Measurements from ENCODE around the gene CLMN. TPM values are rescaled to one million over a fixed set of nuclear protein-coding genes. Genes with fewer than 3 reads are reported as not detected.

CLMN gene
- total and polyA plus RNA-seq, 10 of the 15 experiments (the other 5 are each of a cell fraction or from before 2014, with no cell fraction given) = 7.8 to 49.3 (median 18.5) TPM

DNA sequence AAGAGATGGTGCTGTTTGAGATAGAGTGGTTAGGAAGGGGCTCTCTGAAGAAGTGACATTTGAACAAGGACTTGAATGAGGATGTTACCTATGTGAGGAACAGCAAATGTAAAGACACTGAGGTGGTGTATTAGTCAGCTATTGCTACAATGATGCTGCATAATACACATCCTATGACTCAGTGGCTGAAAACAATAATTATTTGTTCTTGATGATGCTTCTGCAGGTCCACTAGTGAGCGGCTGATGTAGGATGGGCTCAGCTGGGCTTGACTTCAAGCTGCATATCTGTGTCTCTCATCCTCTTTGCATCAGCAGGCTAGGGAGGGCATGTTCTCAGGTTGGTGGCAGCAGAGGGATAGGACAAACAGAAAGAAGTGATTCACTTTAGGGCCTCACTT is 21.4 kb upstream of the CLMN start:
- no peaks in the 10 kb centered on the region; the same call in 2 of the 3 replicates for H3K9me3 ChIP-seq (replicated peaks; ENCODE audit: control insufficient read depth, insufficient read depth, low read length)
- no peaks in the 10 kb centered on the region for H3K79me2 ChIP-seq (ENCODE audit: control insufficient read depth, insufficient read depth, low read length)
- in situ Hi-C loops (cut with MboI) (no loop called here), intact Hi-C loops (cut with micrococcal nuclease; ENCODE audit: unreplicated experiment) (no loop called here)
- H3K27me3 ChIP-seq (replicated peaks in 1 of 2; ENCODE audit: control insufficient read depth in 2 of 2, insufficient read depth in 2 of 2, low read length in 1 of 2) = no peaks in the 10 kb centered on the region; a peak in 1 of 4 replicates
- no peak overlapping the region for H3K9ac ChIP-seq (ENCODE audit: control insufficient read depth, insufficient read depth, low read length)
- DNase-seq (ENCODE audit: low read depth, low spot score) = no peak
- no peaks in the 10 kb centered on the region for H4K20me1 ChIP-seq (ENCODE audit: control insufficient read depth, insufficient read depth)
- no peak overlapping the region for H2AFZ ChIP-seq (ENCODE audit: control insufficient read depth, low read depth, low read length)
- no peak for FAIRE-seq
- no peaks in the 10 kb centered on the region for H3K36me3 ChIP-seq (ENCODE audit: control insufficient read depth in 2 of 2, insufficient read depth in 2 of 2, low read length in 1 of 2)
- H3K27ac ChIP-seq (ENCODE audit: control insufficient read depth, insufficient read depth) = no peak overlapping the region
- ChIA-PET RAD21 (ENCODE audit: unreplicated experiment) (no interaction called here), POLR2A (no interaction called here), CTCF (interaction anchor here (1.7 kb wide), 1 partner anchor 11 kb away, joined by 4 read pairs; no protein-coding TSS in a partner anchor), SMC1A (ENCODE audit: uncharacterized antibody, unreplicated experiment) (interaction anchor here (0.8 to 1.3 kb wide), 4 partner anchors 12 to 75 kb away, joined by 3 to 5 read pairs (median 4); no protein-coding TSS in a partner anchor)
- 91% methylated on average over 1 of the region's 1 CpG for WGBS (ENCODE audit: insufficient coverage, insufficient replicate concordance, low lambda C conversion rate, missing lambda C conversion rate)
- no peak for ATAC-seq
- no peaks in the 10 kb centered on the region for H3K4me1 ChIP-seq (ENCODE audit: control insufficient read depth, insufficient read depth, low read length)
- no TSS peak for BruUV-seq (replicated peaks)
- H3K4me3 ChIP-seq = no peak overlapping the region
- no peak overlapping the region for H3K4me2 ChIP-seq (ENCODE audit: control insufficient read depth, insufficient read depth)
- TF ChIP-seq, protein P1, sequence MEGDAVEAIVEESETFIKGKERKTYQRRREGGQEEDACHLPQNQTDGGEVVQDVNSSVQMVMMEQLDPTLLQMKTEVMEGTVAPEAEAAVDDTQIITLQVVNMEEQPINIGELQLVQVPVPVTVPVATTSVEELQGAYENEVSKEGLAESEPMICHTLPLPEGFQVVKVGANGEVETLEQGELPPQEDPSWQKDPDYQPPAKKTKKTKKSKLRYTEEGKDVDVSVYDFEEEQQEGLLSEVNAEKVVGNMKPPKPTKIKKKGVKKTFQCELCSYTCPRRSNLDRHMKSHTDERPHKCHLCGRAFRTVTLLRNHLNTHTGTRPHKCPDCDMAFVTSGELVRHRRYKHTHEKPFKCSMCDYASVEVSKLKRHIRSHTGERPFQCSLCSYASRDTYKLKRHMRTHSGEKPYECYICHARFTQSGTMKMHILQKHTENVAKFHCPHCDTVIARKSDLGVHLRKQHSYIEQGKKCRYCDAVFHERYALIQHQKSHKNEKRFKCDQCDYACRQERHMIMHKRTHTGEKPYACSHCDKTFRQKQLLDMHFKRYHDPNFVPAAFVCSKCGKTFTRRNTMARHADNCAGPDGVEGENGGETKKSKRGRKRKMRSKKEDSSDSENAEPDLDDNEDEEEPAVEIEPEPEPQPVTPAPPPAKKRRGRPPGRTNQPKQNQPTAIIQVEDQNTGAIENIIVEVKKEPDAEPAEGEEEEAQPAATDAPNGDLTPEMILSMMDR (IDR thresholded peaks at IDR 0.05 in 2 of 3, conservative IDR thresholded peaks at IDR 0.05 in 1 of 3; ENCODE audit: control insufficient read depth in 2 of 3, extremely low read depth in 1 of 3, insufficient read depth in 1 of 3, low read depth in 3 of 3, low read length in 3 of 3) = no peak
- TF ChIP-seq, protein P2, sequence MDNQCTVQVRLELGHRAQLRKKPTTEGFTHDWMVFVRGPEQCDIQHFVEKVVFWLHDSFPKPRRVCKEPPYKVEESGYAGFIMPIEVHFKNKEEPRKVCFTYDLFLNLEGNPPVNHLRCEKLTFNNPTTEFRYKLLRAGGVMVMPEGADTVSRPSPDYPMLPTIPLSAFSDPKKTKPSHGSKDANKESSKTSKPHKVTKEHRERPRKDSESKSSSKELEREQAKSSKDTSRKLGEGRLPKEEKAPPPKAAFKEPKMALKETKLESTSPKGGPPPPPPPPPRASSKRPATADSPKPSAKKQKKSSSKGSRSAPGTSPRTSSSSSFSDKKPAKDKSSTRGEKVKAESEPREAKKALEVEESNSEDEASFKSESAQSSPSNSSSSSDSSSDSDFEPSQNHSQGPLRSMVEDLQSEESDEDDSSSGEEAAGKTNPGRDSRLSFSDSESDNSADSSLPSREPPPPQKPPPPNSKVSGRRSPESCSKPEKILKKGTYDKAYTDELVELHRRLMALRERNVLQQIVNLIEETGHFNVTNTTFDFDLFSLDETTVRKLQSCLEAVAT (IDR thresholded peaks at IDR 0.05) = no peak
- TF ChIP-seq IRF4 (IDR thresholded peaks at IDR 0.05; ENCODE audit: low read depth, low read length) (no peak), CEBPB (IDR thresholded peaks at IDR 0.05; ENCODE audit: borderline replicate concordance in 1 of 2, low read depth in 2 of 2, low read length in 2 of 2) (no peak), YY1 (IDR thresholded peaks at IDR 0.05; ENCODE audit: low read depth, low read length) (no peak), SMARCA5 (IDR thresholded peaks at IDR 0.05) (no peak), CHD4 (IDR thresholded peaks at IDR 0.05) (no peak), MTA2 (IDR thresholded peaks at IDR 0.05; ENCODE audit: low read depth) (no peak), RFX5 (IDR thresholded peaks at IDR 0.05; ENCODE audit: low read depth, low read length) (no peak), RB1 (IDR thresholded peaks at IDR 0.05; ENCODE audit: borderline replicate concordance) (no peak)

Data from GM12878 (cell line).